ENCODE measurements around the gene RGS12.

- TF ChIP-seq, protein P1, sequence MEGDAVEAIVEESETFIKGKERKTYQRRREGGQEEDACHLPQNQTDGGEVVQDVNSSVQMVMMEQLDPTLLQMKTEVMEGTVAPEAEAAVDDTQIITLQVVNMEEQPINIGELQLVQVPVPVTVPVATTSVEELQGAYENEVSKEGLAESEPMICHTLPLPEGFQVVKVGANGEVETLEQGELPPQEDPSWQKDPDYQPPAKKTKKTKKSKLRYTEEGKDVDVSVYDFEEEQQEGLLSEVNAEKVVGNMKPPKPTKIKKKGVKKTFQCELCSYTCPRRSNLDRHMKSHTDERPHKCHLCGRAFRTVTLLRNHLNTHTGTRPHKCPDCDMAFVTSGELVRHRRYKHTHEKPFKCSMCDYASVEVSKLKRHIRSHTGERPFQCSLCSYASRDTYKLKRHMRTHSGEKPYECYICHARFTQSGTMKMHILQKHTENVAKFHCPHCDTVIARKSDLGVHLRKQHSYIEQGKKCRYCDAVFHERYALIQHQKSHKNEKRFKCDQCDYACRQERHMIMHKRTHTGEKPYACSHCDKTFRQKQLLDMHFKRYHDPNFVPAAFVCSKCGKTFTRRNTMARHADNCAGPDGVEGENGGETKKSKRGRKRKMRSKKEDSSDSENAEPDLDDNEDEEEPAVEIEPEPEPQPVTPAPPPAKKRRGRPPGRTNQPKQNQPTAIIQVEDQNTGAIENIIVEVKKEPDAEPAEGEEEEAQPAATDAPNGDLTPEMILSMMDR (conservative IDR thresholded peaks at IDR 0.05), result no peak
- TF ChIP-seq ZFX (IDR thresholded peaks at IDR 0.05), result no peak
Measured at GRCh38 chr4:3293401-3294391, 875 bp downstream of the RGS12 start.

All from C4-2B (cell line).